HCT116 (cell line): ENCODE results near the gene DIPK1B. TPM values are rescaled to one million over a fixed set of nuclear protein-coding genes. Genes with fewer than 3 reads are reported as not detected.

Experiments used
- ATAC-seq: fragments of 200-7000 bp; cut with Tn5 transposase; 2 replicates; pipeline ENCODE4 v1.9.1; 2020; ENCODE audit warnings: mild to moderate bottlenecking, moderate library complexity
- BruUV-seq: library from RNA; stranded (reverse); fragments of 400-500 nt; replicated peaks from 2 replicates; lab custom pipeline; 2021; lab: Mats Ljungman, UMichigan
- CTCF ChIA-PET: fragments of 300-600 bp; sonication (Branson Sonifier 250); formaldehyde crosslinking; loops from one replicate; lab custom pipeline; 2021; ENCODE audit warnings: antibody characterized with exemption; lab: Charles Lee
- POLR2A ChIA-PET: fragments of 300-600, 350-600 bp; sonication (Branson Sonifier 250); formaldehyde crosslinking; loops from one replicate; lab custom pipeline; 2021; ENCODE audit warnings: antibody characterized with exemption; lab: Charles Lee
- RAD21 ChIA-PET, 2 experiments: fragments of 300-600 bp; sonication (Branson Sonifier 250); formaldehyde crosslinking; loops; one replicate each; lab custom pipeline; 2023; ENCODE audit warnings: low total read pairs in 2 of 2; ENCODE audit not compliant: uncharacterized antibody in 2 of 2, unreplicated experiment in 2 of 2, low non-redundant PET in 1 of 2; lab: Charles Lee
- DNase-seq: peaks from one replicate; pipeline ENCODE4 v3.0.0-alpha.2; 2010; ENCODE audit warnings: low read depth, low spot score
- H2AFZ ChIP-seq: fragments of 200-600 bp; shearing (Covaris generic), sonication (generic); 2 replicates; pipeline ENCODE4 v1.6.1; 2017; ENCODE audit warnings: low read depth, mixed run types, mixed read lengths, antibody characterized with exemption, low read length; ENCODE audit not compliant: poor library complexity, severe bottlenecking
- H3K27ac ChIP-seq: 2 replicates; pipeline ENCODE4 v1.5.1; 2012; ENCODE audit warnings: low read depth, low read length
- H3K27me3 ChIP-seq: fragments of 200-600 bp; sonication (generic); 2 replicates; pipeline ENCODE4 v1.6.1; 2016; ENCODE audit warnings: mixed run types, low read length, mixed read lengths; ENCODE audit not compliant: insufficient read depth
- H3K36me3 ChIP-seq, 2 experiments: fragments of 200-500 bp in 1 of 2; fragments of 200-600 bp in 1 of 2; sonication (Bioruptor generic) in 1 of 2; sonication (generic) in 1 of 2; 2 replicates each; pipeline versions ENCODE4 v1.5.1 to v1.6.1; 2014 to 2016; ENCODE audit warnings: low read length in 2 of 2, inconsistent platforms in 1 of 2, mixed read lengths in 1 of 2, mixed run types in 1 of 2; ENCODE audit not compliant: insufficient read depth in 2 of 2, control insufficient read depth in 1 of 2
- H3K4me1 ChIP-seq, 2 experiments: fragments of 200-600 bp in 1 of 2; sonication (generic) in 1 of 2; 2 replicates each; pipeline versions ENCODE4 v1.5.1 to v1.6.1; 2012 to 2017; ENCODE audit warnings: low read length in 2 of 2, inconsistent platforms in 1 of 2, mild to moderate bottlenecking in 1 of 2, mixed read lengths in 1 of 2, mixed run types in 1 of 2, moderate library complexity in 1 of 2; ENCODE audit not compliant: insufficient read depth in 2 of 2, control insufficient read depth in 1 of 2
- H3K4me2 ChIP-seq: fragments of 200-600 bp; sonication (generic); 2 replicates; pipeline ENCODE4 v1.6.1; 2017; ENCODE audit warnings: mixed run types, low read length, mixed read lengths
- H3K4me3 ChIP-seq, 2 experiments: fragments of 200-600 bp in 1 of 2; sonication (generic) in 1 of 2; replicated peaks in 1 of 2; 2 replicates each; pipeline ENCODE4 v1.5.1; 2011 to 2016; ENCODE audit warnings: low read length in 2 of 2, control low read depth in 1 of 2, low read depth in 1 of 2, mild to moderate bottlenecking in 1 of 2, mixed read lengths in 1 of 2, mixed run types in 1 of 2
- H3K79me2 ChIP-seq: fragments of 200-600 bp; sonication (generic); 2 replicates; pipeline ENCODE4 v1.6.1; 2017; ENCODE audit warnings: mild to moderate bottlenecking, mixed run types, low read length, moderate library complexity, mixed read lengths; ENCODE audit not compliant: insufficient read depth
- H3K9ac ChIP-seq: fragments of 200-600 bp; sonication (generic); 2 replicates; pipeline ENCODE4 v1.6.1; 2016; ENCODE audit warnings: low read length, mixed read lengths
- H3K9me2 ChIP-seq: fragments of 200-600 bp; sonication (generic), shearing (Covaris generic); 2 replicates; pipeline ENCODE4 v1.6.1; 2017; ENCODE audit warnings: mixed run types, mild to moderate bottlenecking, moderate library complexity; ENCODE audit not compliant: insufficient read depth
- H3K9me3 ChIP-seq, 2 experiments: fragments of 200-500 bp in 1 of 2; fragments of 200-600 bp in 1 of 2; sonication (Bioruptor generic) in 1 of 2; sonication (generic) in 1 of 2; 2 replicates each; pipeline ENCODE4 v1.6.1; 2014 to 2017; ENCODE audit warnings: low read length in 2 of 2, mixed read lengths in 2 of 2, inconsistent platforms in 1 of 2, low read depth in 1 of 2, mild to moderate bottlenecking in 1 of 2, mixed run types in 1 of 2, moderate library complexity in 1 of 2; ENCODE audit not compliant: control insufficient read depth in 1 of 2, insufficient read depth in 1 of 2
- H4K20me1 ChIP-seq: fragments of 200-600 bp; sonication (generic), shearing (Covaris generic); 2 replicates; pipeline ENCODE4 v1.6.1; 2017; ENCODE audit warnings: mixed run types, mild to moderate bottlenecking, moderate library complexity; ENCODE audit not compliant: insufficient read depth
- CBX3 ChIP-seq: IDR thresholded peaks from 2 replicates; pipeline ENCODE4 v1.6.1; 2012; ENCODE audit warnings: low read depth
- EGR1 ChIP-seq: IDR thresholded peaks from 2 replicates; pipeline ENCODE4 v1.6.1; 2012; ENCODE audit warnings: low read depth
- MAX ChIP-seq: IDR thresholded peaks from 2 replicates; pipeline ENCODE4 v1.6.1; 2012
- POLR2AphosphoS5 ChIP-seq: IDR thresholded peaks from 2 replicates; pipeline ENCODE4 v1.6.1; 2011; ENCODE audit warnings: mild to moderate bottlenecking, low read depth, low read length, moderate library complexity
- RAD21 ChIP-seq: IDR thresholded peaks from 2 replicates; pipeline ENCODE4 v1.6.1; 2012; ENCODE audit warnings: low read depth, mild to moderate bottlenecking
- REST ChIP-seq: IDR thresholded peaks from 2 replicates; pipeline ENCODE4 v1.6.1; 2012; ENCODE audit warnings: low read depth
- intact Hi-C: fragments of 100-400 bp; cut with micrococcal nuclease; formaldehyde crosslinking; loops from 2 replicates; pipeline ENCODE4 v1.10.0; 2022
- total RNA-seq: library from RNA; stranded (reverse); gene quantifications from one replicate; pipeline ENCODE4 v1.2.1, GENCODE V29; 2021; ENCODE audit not compliant: unreplicated experiment

Gene DIPK1B
- total RNA-seq, 1 experiment from 2014 or later, result 15.6 TPM

GRCh38 chr9:136740971-136741882 is 28.9 kb downstream of the DIPK1B start:
- no peak overlapping the region for H3K27ac ChIP-seq
- BruUV-seq, result no TSS peak
- ChIA-PET RAD21 (no interaction called here), POLR2A (no interaction called here), CTCF (no interaction called here)
- no peaks in the 10 kb centered on the region for H4K20me1 ChIP-seq
- H3K4me1 ChIP-seq, result no peaks in the 10 kb centered on the region
- H3K9ac ChIP-seq, result no peak overlapping the region
- no peak overlapping the region for H2AFZ ChIP-seq
- no peaks in the 10 kb centered on the region for H3K9me3 ChIP-seq
- no peak for DNase-seq
- no peaks in the 10 kb centered on the region for H3K9me2 ChIP-seq
- H3K79me2 ChIP-seq, result no peaks in the 10 kb centered on the region
- TF ChIP-seq CBX3, result no peak
- no peak for ATAC-seq
- H3K27me3 ChIP-seq, result no peaks in the 10 kb centered on the region
- no peak overlapping the region for H3K4me3 ChIP-seq
- intact Hi-C loops, result no loop called here
- H3K36me3 ChIP-seq, result no peaks in the 10 kb centered on the region
- no peak overlapping the region for H3K4me2 ChIP-seq

GRCh38 chr9:136741883-136742571 is 29.7 kb downstream of the DIPK1B start:
- ChIA-PET CTCF (no interaction called here), POLR2A (no interaction called here), RAD21 (no interaction called here)
- Histone ChIP-seq H3K4me1 (no peaks in the 10 kb centered on the region), H3K27ac (no peak overlapping the region), H3K27me3 (no peaks in the 10 kb centered on the region), H3K4me3 (no peak overlapping the region), H3K4me2 (no peak overlapping the region), H4K20me1 (no peaks in the 10 kb centered on the region), H3K9ac (no peak overlapping the region), H3K9me2 (no peaks in the 10 kb centered on the region), H2AFZ (no peak overlapping the region), H3K9me3 (no peaks in the 10 kb centered on the region), H3K36me3 (no peaks in the 10 kb centered on the region), H3K79me2 (no peaks in the 10 kb centered on the region)
- no peak for DNase-seq
- intact Hi-C loops, result no loop called here
- TF ChIP-seq MAX, result no peak
- no peak for TF ChIP-seq EGR1
- TF ChIP-seq POLR2AphosphoS5, result no peak
- no peak for TF ChIP-seq REST
- no peak for TF ChIP-seq CBX3
- no peak for TF ChIP-seq RAD21
- no TSS peak for BruUV-seq
- ATAC-seq, result no peak
